PC-9 (cell line): Measurements from ENCODE around the gene SPPL2B. TPM values are rescaled to one million over a fixed set of nuclear protein-coding genes. Genes with fewer than 3 reads are reported as not detected.

ENCODE experiments used
- BruUV-seq: library from RNA; stranded (reverse); fragments of 400-500 nt; replicated peaks from 2 replicates; lab custom pipeline; 2021; lab: Mats Ljungman, UMichigan
- CTCF ChIA-PET: fragments of 300-600 bp; sonication (Branson Sonifier 250); formaldehyde crosslinking; loops from one replicate; lab custom pipeline; 2022; ENCODE audit warnings: antibody characterized with exemption; lab: Charles Lee
- POLR2A ChIA-PET: fragments of 300-600 bp; sonication (Branson Sonifier 250); formaldehyde crosslinking; loops from one replicate; lab custom pipeline; 2022; ENCODE audit warnings: antibody characterized with exemption; ENCODE audit not compliant: unreplicated experiment; lab: Charles Lee
- DNase-seq, 2 experiments: peaks; one replicate each; pipeline versions ENCODE4 v3.0.0 to v3.0.0-alpha.2; 2015 to 2022; ENCODE audit warnings: mixed read lengths in 1 of 2
- H2AFZ ChIP-seq: fragments of 200-600 bp; sonication (generic); 2 replicates; pipeline ENCODE4 v1.8.1; 2017; ENCODE audit warnings: antibody characterized with exemption
- H3F3A ChIP-seq: fragments of 200-600 bp; sonication (generic); 2 replicates; pipeline ENCODE4 v1.8.1; 2017; ENCODE audit warnings: antibody characterized with exemption, mild to moderate bottlenecking, low read depth; ENCODE audit not compliant: insufficient read depth
- H3K27ac ChIP-seq: fragments of 200-600 bp; sonication (generic); 2 replicates; pipeline ENCODE4 v1.6.1; 2016; ENCODE audit warnings: mixed run types
- H3K27me3 ChIP-seq: fragments of 200-600 bp; sonication (generic); 2 replicates; pipeline ENCODE4 v1.6.1; 2016; ENCODE audit warnings: low read depth, mixed run types; ENCODE audit not compliant: insufficient read depth
- H3K36me3 ChIP-seq: fragments of 200-600 bp; sonication (generic); 2 replicates; pipeline ENCODE4 v1.6.1; 2016; ENCODE audit warnings: low read depth, mixed run types
- H3K4me1 ChIP-seq: fragments of 200-600 bp; sonication (generic); replicated peaks from 2 replicates; pipeline ENCODE4 v1.6.1; 2016; ENCODE audit warnings: mixed run types; ENCODE audit not compliant: insufficient read depth
- H3K4me2 ChIP-seq: fragments of 200-600 bp; sonication (generic); 2 replicates; pipeline ENCODE4 v1.6.1; 2017; ENCODE audit warnings: mixed run types
- H3K4me3 ChIP-seq: fragments of 200-600 bp; sonication (generic); 2 replicates; pipeline ENCODE4 v1.6.1; 2016; ENCODE audit warnings: mixed run types
- H3K79me2 ChIP-seq: fragments of 200-600 bp; sonication (generic); 2 replicates; pipeline ENCODE4 v1.6.1; 2017; ENCODE audit warnings: low read depth, mixed run types
- H3K9me2 ChIP-seq: fragments of 200-600 bp; sonication (generic); 2 replicates; pipeline ENCODE4 v1.8.1; 2017; ENCODE audit warnings: mild to moderate bottlenecking; ENCODE audit not compliant: insufficient read depth
- H3K9me3 ChIP-seq: fragments of 200-600 bp; sonication (generic); 2 replicates; pipeline ENCODE4 v1.8.1; 2016; ENCODE audit warnings: low read depth; ENCODE audit not compliant: insufficient read depth
- H4K20me1 ChIP-seq: fragments of 200-600 bp; sonication (generic); 2 replicates; pipeline ENCODE4 v1.8.1; 2017; ENCODE audit not compliant: insufficient read depth
- CTCF ChIP-seq: fragments of 200-600 bp; sonication (generic); conservative IDR thresholded peaks from 2 replicates; pipeline ENCODE4 v1.6.1; 2017; ENCODE audit warnings: mixed run types, antibody characterized with exemption, mild to moderate bottlenecking, moderate library complexity
- EZH2 ChIP-seq: fragments of 200-600 bp; sonication (generic); IDR thresholded peaks from 2 replicates; pipeline ENCODE4 v1.8.0; 2017; ENCODE audit warnings: antibody characterized with exemption, low read depth
- intact Hi-C: fragments of 100-400 bp; cut with micrococcal nuclease; formaldehyde crosslinking; loops from one replicate; pipeline ENCODE4 v1.10.0; 2022; ENCODE audit not compliant: unreplicated experiment
- total RNA-seq: library from RNA; stranded (reverse); gene quantifications from 2 replicates; pipeline ENCODE4 v1.2.3, GENCODE V29; 2021

The SPPL2B gene
- total RNA-seq, 1 experiment from 2014 or later, result 49.6 TPM

- CTCF ChIA-PET, result interaction anchor here (0.5 to 1.4 kb wide), 4 partner anchors 49 to 165 kb away, joined by 3 to 16 read pairs (median 6); partner anchors contain the start of gene AP3D1
- Histone ChIP-seq H3K4me2 (no peak overlapping the region), H3K79me2 (no peaks in the 10 kb centered on the region), H3K9me3 (no peaks in the 10 kb centered on the region), H4K20me1 (no peaks in the 10 kb centered on the region), H2AFZ (no peak overlapping the region), H3K27me3 (no peaks in the 10 kb centered on the region), H3K9me2 (no peaks in the 10 kb centered on the region), H3K27ac (no peak overlapping the region), H3F3A (no peaks in the 10 kb centered on the region), H3K4me1 (no peaks in the 10 kb centered on the region), H3K4me3 (no peak overlapping the region), H3K36me3 (no peaks in the 10 kb centered on the region)
- intact Hi-C loops, result loop anchor here (1.0 kb wide), 1 partner anchor 80 kb away; the partner anchor contains the start of genes PLEKHJ1 and SF3A2
- peak in 1 of 2 experiments; percentile 52 for DNase-seq
- POLR2A ChIA-PET, result interaction anchor here (0.5 kb wide), 1 partner anchor 41 kb away, joined by 4 read pairs; no protein-coding TSS in a partner anchor
- TF ChIP-seq EZH2, result no peak
- TF ChIP-seq CTCF, result peak; percentile 62
- no TSS peak for BruUV-seq
Observed at GRCh38 chr19:2315818-2316353, 12.6 kb upstream of the SPPL2B start.

- Histone ChIP-seq H3K4me1 (no peaks in the 10 kb centered on the region), H4K20me1 (no peaks in the 10 kb centered on the region), H3K27me3 (no peaks in the 10 kb centered on the region), H3K9me2 (no peaks in the 10 kb centered on the region), H3K27ac (no peak overlapping the region), H3K36me3 (no peaks in the 10 kb centered on the region), H2AFZ (no peak overlapping the region), H3F3A (no peaks in the 10 kb centered on the region), H3K4me3 (no peak overlapping the region), H3K4me2 (no peak overlapping the region), H3K79me2 (no peaks in the 10 kb centered on the region), H3K9me3 (no peaks in the 10 kb centered on the region)
- no TSS peak for BruUV-seq
- ChIA-PET POLR2A (no interaction called here), CTCF (no interaction called here)
- no peak for TF ChIP-seq EZH2
- intact Hi-C loops, result no loop called here
- DNase-seq, result no peak
Observed at GRCh38 chr19:2317300-2317699, 11.2 kb upstream of the SPPL2B start.

GRCh38 chr19:2317756-2318155 is 10.7 kb upstream of the SPPL2B start:
- Histone ChIP-seq H2AFZ (no peak overlapping the region), H3K79me2 (no peaks in the 10 kb centered on the region), H3K4me2 (no peak overlapping the region), H3K4me3 (no peak overlapping the region), H4K20me1 (no peaks in the 10 kb centered on the region), H3K9me2 (no peaks in the 10 kb centered on the region), H3K4me1 (no peaks in the 10 kb centered on the region), H3K27ac (no peak overlapping the region), H3K27me3 (no peaks in the 10 kb centered on the region), H3F3A (no peaks in the 10 kb centered on the region), H3K9me3 (no peaks in the 10 kb centered on the region), H3K36me3 (no peaks in the 10 kb centered on the region)
- intact Hi-C loops, result no loop called here
- TF ChIP-seq EZH2, result no peak
- no peak for TF ChIP-seq CTCF
- no peak for DNase-seq
- ChIA-PET CTCF (no interaction called here), POLR2A (no interaction called here)
- BruUV-seq, result no TSS peak
